Suprapubic skin (tissue), 4 donors: Measurements from ENCODE around the gene TRIM13.

ENCODE experiments used
- EP300 ChIP-seq: sonication (generic); formaldehyde crosslinking; IDR thresholded peaks from one replicate; pipeline ENCODE4 v1.6.1; 2017; ENCODE audit warnings: antibody characterized with exemption
- POLR2A ChIP-seq, 2 donors: fragments of 450-650 bp; IDR thresholded peaks; one replicate each; pipeline ENCODE4 v1.6.1; 2017; ENCODE audit warnings: antibody characterized with exemption in 2 of 2, mild to moderate bottlenecking in 2 of 2, moderate library complexity in 2 of 2
- POLR2AphosphoS5 ChIP-seq, 3 donors: sonication (generic); formaldehyde crosslinking; IDR thresholded peaks; one replicate each; pipeline ENCODE4 v1.6.1; 2017; ENCODE audit warnings: antibody characterized with exemption in 3 of 3
- TF ChIP-seq, protein P1 (sequence below), 2 donors: fragments of 200-600 bp in 1 of 2; fragments of 450-650 bp in 1 of 2; sonication (generic) in 1 of 2; IDR thresholded peaks; one replicate each; pipeline ENCODE4 v1.5.1; 2016 to 2019; ENCODE audit warnings: antibody characterized with exemption in 2 of 2, mild to moderate bottlenecking in 1 of 2, moderate library complexity in 1 of 2

DNA sequence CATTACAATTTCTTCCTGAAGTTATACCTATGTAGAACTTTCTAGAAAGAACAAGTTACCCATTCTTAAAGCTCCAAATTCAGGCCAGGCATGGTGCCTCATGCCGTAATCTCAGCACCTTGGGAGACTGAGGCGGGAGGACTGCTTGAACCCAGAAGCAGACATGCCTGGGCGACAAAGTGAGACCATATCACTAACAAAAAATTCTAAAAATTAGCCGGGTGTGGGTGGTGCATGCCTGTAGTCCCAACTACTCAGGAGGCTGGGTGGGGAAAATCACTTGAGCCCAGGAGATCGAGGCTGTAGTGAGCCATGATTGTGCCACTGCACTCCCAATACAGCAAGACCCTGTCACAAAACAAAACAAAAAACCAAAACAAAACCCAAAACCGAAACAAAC lies 41.4 kb downstream of the TRIM13 start:
- TF ChIP-seq, protein P1, sequence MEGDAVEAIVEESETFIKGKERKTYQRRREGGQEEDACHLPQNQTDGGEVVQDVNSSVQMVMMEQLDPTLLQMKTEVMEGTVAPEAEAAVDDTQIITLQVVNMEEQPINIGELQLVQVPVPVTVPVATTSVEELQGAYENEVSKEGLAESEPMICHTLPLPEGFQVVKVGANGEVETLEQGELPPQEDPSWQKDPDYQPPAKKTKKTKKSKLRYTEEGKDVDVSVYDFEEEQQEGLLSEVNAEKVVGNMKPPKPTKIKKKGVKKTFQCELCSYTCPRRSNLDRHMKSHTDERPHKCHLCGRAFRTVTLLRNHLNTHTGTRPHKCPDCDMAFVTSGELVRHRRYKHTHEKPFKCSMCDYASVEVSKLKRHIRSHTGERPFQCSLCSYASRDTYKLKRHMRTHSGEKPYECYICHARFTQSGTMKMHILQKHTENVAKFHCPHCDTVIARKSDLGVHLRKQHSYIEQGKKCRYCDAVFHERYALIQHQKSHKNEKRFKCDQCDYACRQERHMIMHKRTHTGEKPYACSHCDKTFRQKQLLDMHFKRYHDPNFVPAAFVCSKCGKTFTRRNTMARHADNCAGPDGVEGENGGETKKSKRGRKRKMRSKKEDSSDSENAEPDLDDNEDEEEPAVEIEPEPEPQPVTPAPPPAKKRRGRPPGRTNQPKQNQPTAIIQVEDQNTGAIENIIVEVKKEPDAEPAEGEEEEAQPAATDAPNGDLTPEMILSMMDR (IDR thresholded peaks at IDR 0.05) = no peak
- TF ChIP-seq POLR2AphosphoS5 (IDR thresholded peaks at IDR 0.05) (no peak), EP300 (no peak), POLR2A (IDR thresholded peaks at IDR 0.05) (no peak)
